AG09319 (cell line): ENCODE results near the gene PDE8B.

Experiments
- DNase-seq: peaks from one replicate; pipeline ENCODE4 v3.0.0-alpha.2; 2010; ENCODE audit warnings: low read depth; ENCODE audit errors: extremely low read depth
- TF ChIP-seq, protein P1 (sequence below): IDR thresholded peaks from 2 replicates; pipeline ENCODE4 v1.5.1; 2011; ENCODE audit warnings: low read depth, mild to moderate bottlenecking, inconsistent platforms, low read length, moderate library complexity

The PDE8B gene

GRCh38 chr5:77391240-77391765 is 180.8 kb downstream of the PDE8B start:
- TF ChIP-seq, protein P1, sequence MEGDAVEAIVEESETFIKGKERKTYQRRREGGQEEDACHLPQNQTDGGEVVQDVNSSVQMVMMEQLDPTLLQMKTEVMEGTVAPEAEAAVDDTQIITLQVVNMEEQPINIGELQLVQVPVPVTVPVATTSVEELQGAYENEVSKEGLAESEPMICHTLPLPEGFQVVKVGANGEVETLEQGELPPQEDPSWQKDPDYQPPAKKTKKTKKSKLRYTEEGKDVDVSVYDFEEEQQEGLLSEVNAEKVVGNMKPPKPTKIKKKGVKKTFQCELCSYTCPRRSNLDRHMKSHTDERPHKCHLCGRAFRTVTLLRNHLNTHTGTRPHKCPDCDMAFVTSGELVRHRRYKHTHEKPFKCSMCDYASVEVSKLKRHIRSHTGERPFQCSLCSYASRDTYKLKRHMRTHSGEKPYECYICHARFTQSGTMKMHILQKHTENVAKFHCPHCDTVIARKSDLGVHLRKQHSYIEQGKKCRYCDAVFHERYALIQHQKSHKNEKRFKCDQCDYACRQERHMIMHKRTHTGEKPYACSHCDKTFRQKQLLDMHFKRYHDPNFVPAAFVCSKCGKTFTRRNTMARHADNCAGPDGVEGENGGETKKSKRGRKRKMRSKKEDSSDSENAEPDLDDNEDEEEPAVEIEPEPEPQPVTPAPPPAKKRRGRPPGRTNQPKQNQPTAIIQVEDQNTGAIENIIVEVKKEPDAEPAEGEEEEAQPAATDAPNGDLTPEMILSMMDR, result no peak
- DNase-seq, result no peak

- TF ChIP-seq, protein P1, result no peak
- no peak for DNase-seq
Measured at GRCh38 chr5:77394064-77394715, 183.7 kb downstream of the PDE8B start.

- no peak for DNase-seq
- TF ChIP-seq, protein P1, result no peak
Measured at GRCh38 chr5:77396017-77396416, 185.5 kb downstream of the PDE8B start.

DNA sequence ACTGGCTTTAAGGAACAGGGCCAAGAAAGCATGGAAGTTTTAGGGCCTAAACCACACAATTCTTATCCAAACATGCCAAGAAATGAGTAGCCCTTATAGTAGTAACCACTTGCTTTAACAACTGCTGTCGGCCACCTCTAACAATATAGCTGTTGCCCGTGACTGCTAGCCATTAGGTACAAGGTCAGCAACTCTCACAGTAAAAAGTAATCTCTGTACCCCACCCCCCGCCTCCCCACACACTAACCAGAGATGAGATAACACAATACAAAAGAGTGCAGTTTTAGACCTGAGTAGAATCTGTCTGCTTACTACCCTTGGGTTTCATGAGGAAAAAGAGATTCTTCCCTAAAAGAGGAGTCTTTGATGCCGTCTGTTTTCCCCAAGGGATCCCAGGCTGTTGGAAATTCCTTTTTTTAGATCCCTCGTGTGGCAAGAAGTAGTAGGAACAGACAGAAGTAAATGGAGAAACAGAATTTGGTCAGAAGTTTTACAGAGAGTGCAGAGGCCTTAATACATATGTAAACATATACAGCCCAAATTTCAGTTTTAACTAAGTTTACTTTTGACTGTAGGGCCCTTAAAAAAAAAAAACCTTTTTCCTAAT is 187.3 kb downstream of the PDE8B start:
- no peak for DNase-seq
- TF ChIP-seq, protein P1, result no peak

- no peak for DNase-seq
- TF ChIP-seq, protein P1, result no peak
Measured at GRCh38 chr5:77398458-77398857, 188.0 kb downstream of the PDE8B start.

- TF ChIP-seq, protein P1, result no peak
- DNase-seq, result no peak
Measured at GRCh38 chr5:77398896-77399295, 188.4 kb downstream of the PDE8B start.

GRCh38 chr5:77400645-77401044 is 190.2 kb downstream of the PDE8B start:
- DNase-seq, result peak; percentile 5
- TF ChIP-seq, protein P1, result no peak
